Embryonic facial prominence (tissue), 1 donor: ENCODE measurements around the gene MITD1.
A peak's percentile ranks its signal among the peaks of the same experiment; 100 is the strongest.
"Not testable (repeated sequence)": the region's sequence is repeated elsewhere in the genome, so short reads cannot be mapped to it uniquely, and the experiment has no call there.

Source experiments
- DNase-seq: peaks from one replicate; pipeline ENCODE4 v3.0.0-alpha.2; 2016; ENCODE audit errors: extremely low spot score

The MITD1 gene

DNA sequence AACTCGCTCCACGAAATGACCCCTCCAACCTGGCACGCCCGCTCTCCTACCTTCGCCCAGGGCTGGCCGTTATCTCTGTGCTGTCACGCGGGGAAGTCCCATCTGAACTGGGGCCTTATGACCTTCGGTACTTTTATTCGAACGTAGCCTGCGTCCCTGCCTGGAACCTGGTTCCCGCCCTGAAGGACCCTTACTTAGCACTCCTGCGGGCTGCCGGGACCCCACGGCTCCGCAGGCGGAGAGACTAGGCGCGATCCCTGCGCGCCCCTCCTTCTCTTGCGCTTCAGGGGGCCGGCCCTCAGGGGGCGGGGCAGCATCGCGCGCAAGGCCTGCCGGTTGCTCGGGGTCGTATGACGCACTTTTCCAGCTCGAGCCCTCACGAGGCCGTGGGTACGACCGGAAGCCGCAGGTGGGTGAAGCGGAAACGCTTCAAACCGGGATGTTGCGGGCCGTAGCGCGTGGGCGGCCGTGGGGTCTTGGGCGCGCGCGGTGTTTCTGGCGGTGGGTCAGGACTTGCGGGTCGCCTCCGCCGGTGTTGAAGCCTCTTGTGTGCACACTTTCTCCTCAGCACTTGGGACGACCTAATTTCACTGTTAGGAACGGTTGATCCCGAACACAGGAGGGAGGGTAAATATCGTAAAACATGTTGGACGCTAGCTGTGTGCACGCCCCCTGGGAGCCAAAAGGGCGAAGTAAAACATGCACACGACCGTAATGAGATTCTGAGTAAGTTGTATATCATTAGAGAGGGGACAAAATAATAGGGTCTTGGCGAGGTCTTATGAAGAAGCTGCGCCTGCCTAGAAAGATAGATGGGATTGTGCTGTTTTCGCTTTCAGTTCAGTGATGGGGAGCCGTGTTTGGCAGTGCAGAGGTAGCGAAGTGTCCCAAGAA, 26.0 kb downstream of the MITD1 start, which contains the start of the genes LIPT1 and TSGA10:
TSS of gene LIPT1 (plus strand) at position 325 of the 894 bp plus-strand sequence. CDS start 6,991 bp downstream, outside the sequence.
TSS of gene TSGA10 (minus strand) at position 300 of the 894 bp plus-strand sequence. CDS start 45,503 bp downstream, outside the sequence.
- peak; percentile 86 for DNase-seq

DNA sequence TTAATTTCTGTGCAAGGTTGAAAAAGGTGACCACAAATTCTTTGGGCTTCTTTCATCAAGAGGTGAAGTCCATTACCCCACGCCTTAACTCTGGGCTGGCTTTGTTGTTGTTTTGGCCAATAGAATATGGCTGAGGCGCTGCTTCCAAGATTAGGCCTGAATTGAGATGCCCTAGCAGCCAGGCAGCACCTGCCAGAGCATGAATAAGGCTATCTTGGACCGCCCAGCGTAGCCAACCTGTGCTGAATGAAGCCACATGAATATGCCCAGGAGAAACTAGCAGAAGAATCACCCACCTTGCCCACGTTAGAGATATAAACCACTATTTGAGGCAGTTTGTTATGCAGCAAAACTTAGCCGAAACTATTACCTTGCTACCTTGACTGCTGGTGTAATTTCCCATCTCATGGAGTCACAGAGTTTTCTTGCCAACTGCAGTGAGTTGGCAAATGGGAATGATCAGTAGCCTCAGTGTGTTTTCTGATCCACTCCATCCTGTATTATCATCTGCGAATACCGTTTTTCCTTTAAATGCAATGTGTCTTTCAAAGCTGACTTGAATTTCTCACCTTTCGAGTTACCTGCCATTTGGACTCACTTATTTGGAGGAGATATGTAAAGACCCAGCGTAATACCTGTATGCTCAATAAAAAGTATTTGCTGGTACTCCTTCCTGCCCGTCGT, 26.8 kb downstream of the MITD1 start:
- DNase-seq, result no peak

DNA sequence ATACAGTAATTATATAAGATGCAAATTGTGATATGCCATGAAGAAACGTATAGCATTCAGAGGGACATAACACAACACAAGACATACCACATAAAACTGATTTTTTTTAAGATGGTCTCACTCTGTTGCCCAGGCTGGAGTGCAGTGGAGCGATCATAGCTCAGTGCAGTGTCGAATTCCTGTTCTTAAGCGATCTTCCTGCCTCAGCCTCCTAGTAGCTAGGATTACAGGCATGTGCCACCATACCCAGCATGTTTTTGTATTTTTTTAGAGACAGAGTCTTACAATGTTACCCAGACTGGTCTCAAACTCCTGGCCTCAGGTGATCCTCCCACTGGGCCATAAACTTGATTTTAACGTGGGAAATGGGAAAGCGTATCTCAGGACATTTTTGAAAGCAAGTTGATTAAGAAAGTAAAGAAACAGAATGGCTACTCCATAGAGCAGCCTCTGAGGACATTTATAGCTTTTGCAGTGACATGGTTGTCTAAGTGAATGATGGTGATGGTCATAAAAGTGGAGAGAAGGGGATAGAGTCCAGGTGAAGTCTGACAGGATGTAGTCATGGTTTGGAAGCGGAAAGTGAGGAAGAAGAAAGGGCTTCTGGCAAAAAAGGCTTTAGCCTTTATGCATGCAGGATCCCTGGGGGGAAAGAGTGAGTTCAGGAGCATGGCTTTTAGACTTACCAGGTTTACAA, 28.5 kb downstream of the MITD1 start:
- DNase-seq, result no peak

DNA sequence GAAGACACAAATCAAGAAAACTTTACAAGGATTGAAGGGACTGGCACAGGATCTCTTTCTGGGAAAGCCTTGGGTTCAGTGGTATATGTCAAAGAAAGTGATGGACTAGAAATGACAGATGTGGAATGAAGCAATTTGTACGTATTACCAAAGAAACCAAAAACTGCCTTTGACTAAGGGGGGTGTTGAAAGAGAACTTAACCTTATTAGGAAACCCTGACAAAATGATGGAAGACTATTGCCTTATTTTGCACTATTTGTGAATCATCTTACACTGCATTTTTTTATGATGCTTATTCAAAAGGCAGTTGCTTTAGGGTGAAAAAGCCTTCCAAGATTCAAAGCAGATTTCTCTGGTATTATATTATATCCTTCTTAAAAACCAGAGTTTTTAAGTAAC, 30.2 kb downstream of the MITD1 start:
- no peak for DNase-seq

DNA sequence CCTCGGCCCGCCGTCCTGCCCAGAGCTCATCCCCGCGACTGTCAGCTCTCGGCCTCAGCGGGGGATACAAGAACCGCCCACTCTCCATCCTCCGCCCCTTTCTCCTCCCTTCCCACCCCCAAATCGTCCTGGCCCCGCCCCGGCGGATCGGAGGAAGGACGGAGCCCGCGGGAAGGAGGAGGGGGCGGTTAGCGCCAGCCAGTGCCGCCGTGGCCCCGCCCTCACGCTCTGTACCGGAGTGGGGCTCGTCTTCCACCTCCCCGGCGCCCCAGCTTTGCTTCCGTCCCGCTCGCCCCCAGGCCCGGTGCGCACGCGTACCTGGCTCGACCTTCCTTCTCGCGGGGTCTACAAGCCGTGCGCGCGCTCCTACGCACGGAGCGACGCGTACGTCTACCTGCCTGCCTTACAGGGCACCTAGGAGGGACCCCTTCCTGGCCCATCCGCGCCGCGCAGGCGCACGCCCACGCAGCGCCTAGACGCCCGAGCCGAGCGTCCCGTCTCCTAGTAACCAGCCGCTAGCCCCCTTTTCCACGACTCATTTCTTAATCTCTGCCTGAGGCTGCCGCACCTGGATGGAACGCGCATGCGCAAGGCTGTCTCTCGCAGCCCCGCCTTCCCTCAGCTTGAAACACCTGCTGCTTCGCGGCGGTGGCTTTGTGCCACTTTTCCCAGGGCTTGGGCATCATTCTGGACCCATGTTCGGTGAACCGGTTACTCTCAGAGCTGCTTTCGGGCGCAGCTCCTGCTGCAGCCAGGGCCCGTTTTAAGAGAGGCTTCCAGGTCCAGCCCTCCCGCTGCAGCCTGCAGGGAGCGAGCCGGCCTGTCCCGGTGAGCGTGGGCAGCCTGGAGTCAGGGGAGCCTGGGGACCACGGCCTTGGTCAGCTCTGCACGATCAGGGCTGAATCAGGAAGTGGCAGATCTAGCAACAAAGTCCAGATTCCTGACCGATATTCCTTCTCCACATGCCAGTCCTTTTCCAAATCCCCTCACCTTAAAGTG, 39.4 kb downstream of the MITD1 start, which contains the start of gene C2orf15:
TSS of gene C2orf15 (plus strand) at position 598 of the 999 bp plus-strand sequence. CDS start 8,852 bp downstream, outside the sequence.
- DNase-seq, result peak; percentile 88

DNA sequence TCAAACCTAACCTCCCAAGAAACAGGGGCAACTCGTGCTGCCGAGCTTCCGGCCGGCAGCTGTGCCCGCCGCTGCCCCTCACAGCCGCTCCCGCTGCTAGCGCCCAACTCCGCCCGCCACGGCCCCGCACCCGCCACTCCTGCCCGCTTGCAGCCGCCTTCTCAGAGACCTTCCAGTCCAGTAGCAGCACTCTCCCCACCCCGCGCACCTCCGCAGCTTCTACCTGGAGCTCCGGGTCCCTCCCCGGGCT, 40.1 kb downstream of the MITD1 start:
- no peak for DNase-seq

DNA sequence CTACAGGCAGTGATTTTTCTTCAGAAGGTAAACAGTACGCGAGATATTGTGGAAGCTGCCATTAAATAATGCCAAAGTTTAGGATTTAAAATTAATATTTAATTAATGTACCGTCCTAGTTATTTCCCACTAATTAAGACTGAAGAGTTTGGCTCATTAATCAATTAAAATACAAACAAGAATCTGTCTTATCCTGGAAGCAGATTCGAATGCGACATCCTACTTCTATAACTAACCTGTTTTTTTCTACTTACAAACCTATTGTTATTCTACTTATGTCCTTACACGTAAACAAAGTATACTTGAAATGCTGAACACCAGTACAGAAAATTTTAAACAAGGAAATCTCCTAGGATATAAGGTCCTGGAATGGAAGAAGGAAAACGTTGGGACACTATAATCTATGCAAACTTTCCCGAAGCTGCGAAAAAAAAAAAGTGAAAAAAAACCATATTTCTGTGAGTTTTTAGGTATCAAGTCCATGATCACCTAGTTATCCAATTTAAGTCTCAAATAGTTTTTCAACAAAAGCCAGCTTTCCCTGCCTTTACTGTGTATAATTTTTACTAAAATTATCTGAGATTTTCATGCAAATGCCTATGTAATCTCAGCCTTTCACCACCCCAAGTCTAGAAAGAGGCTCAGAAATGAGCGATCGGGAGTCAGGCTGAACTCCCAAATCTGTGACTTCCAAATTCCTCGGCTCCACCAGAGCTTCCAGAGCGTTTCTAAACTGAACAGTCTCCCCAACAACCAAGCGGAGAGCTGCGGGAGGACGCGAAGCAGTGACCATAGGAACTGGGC, 40.6 kb downstream of the MITD1 start:
- no peak for DNase-seq

DNA sequence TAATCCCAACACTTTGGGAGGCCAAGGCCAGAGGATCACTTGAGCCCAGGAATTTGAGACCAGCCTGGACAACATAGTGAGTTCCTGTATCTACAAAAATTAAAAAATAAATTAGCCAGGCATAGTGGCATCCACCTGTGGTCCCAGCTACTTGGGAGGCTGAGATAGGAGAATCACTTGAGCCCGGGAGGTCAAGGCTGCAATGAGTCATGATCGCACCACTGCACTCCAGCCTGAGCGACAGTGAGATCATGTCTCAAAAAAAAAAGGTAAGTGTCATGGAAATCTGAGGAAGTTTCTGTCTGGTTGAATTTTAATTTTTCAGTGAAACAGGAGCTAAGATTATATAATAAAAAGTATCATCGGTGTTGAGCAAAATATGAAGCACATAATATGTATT, 41.9 kb downstream of the MITD1 start:
- DNase-seq, result no peak

DNA sequence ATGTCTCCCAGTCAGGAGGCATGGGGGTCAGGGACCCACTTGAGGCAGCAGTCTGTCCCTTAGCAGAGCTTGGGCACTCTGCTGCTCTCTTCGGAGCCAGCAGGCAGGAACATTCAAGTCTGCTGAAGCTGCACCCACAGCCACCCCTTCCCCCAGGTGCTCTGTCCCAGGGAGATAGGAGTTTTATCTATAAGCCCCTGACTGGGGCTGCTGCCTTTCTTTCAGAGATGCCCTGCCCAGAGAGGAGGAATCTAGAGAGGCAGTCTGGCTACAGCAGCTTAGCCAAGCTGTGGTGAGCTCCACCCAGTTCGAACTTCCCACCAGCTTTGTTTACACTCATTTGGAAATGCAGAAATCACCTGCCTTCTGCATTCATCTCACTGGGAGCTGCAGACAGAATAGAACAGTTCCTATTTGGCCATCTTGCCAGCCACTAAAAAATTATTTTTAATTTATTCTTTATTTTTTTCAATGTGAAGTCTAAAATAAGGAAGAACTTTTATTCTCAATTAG, 45.8 kb downstream of the MITD1 start:
- not testable (repeated sequence) for DNase-seq

DNA sequence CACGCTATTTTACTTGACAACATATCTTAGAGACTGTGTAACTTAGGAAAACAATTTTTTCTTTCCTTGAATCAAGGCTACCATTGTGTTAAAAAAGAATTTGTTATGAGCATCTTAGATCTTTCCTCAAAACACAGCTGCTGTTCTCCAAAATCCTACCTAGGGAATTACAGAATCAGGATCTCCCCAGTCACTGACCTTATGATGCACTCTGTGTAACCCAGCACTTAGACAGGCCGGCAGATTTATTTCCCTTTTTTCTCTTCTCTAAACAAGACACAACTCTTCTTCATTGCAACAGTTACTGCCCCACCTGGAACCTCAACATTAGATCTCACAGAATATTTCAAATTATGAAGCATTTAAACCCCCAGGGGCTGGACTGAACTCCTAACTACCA, 52.9 kb downstream of the MITD1 start:
- DNase-seq, result no peak
